GM12878 (cell line): ENCODE results near the gene INPP4B.

Experiments used
- CTCF ChIP-seq, 3 experiments: IDR thresholded peaks in 2 of 3; conservative IDR thresholded peaks in 1 of 3; 2 replicates each; pipeline ENCODE4 v1.5.1; 2011; ENCODE audit warnings: low read depth in 3 of 3, low read length in 3 of 3, mild to moderate bottlenecking in 3 of 3, control low read depth in 2 of 3, moderate library complexity in 2 of 3, inconsistent platforms in 1 of 3, mixed read lengths in 1 of 3; ENCODE audit not compliant: control insufficient read depth in 2 of 3, insufficient read depth in 1 of 3; ENCODE audit errors: extremely low read depth in 1 of 3
- HDAC2 ChIP-seq: fragments of 200-600 bp; sonication (generic); IDR thresholded peaks from 2 replicates; pipeline ENCODE4 v1.6.1; 2017
- MTA3 ChIP-seq: IDR thresholded peaks from 2 replicates; pipeline ENCODE4 v1.6.1; 2012; ENCODE audit warnings: low read length, inconsistent platforms, borderline replicate concordance
- NR2C1 ChIP-seq: fragments of 450-650 bp; IDR thresholded peaks from 2 replicates; pipeline ENCODE4 v1.6.1; 2017; ENCODE audit warnings: antibody characterized with exemption, mild to moderate bottlenecking, moderate library complexity
- POLR2AphosphoS5 ChIP-seq: IDR thresholded peaks from 2 replicates; pipeline ENCODE4 v1.6.1; 2011; ENCODE audit warnings: mild to moderate bottlenecking, low read length, inconsistent platforms
- SP1 ChIP-seq: IDR thresholded peaks from one replicate; pipeline ENCODE4 v1.6.1; 2011; ENCODE audit warnings: low read depth, low read length
- TAF1 ChIP-seq: IDR thresholded peaks from 2 replicates; pipeline ENCODE4 v1.6.1; 2011; ENCODE audit warnings: mild to moderate bottlenecking, low read depth, low read length, borderline replicate concordance

- TF ChIP-seq CTCF (IDR thresholded peaks at IDR 0.05 in 2 of 3, conservative IDR thresholded peaks at IDR 0.05 in 1 of 3; ENCODE audit: control insufficient read depth in 2 of 3, extremely low read depth in 1 of 3, insufficient read depth in 1 of 3, low read depth in 3 of 3, low read length in 3 of 3) (no peak), MTA3 (no peak), TAF1 (no peak), POLR2AphosphoS5 (no peak), SP1 (no peak), HDAC2 (no peak), NR2C1 (no peak)
These were observed 148.8 kb downstream of the INPP4B start for GRCh38 chr4:142697320-142697719.
